ENCODE measurements around the gene IMMP2L. TPM values are rescaled to one million over a fixed set of nuclear protein-coding genes. Genes with fewer than 3 reads are reported as not detected.

The IMMP2L gene
- total RNA-seq, 4 donors from 2014 or later = 2.6 to 69.1 (median 34.7) TPM

- DNase-seq = no peak
- Histone ChIP-seq H3K4me1 (no peaks in the 10 kb centered on the region), H3K27ac (no peak overlapping the region), H3K36me3 (no peaks in the 10 kb centered on the region), H3K27me3 (no peaks in the 10 kb centered on the region), H3K4me3 (no peak overlapping the region), H3K9me3 (no peaks in the 10 kb centered on the region)
- intact Hi-C loops (cut with DNase I; ENCODE audit: low total_unique reads) = no loop called here
- no peak for TF ChIP-seq CTCF (IDR thresholded peaks at IDR 0.05)
- no peak for TF ChIP-seq POLR2A (IDR thresholded peaks at IDR 0.05)
Measured at GRCh38 chr7:111145472-111145871, 416.8 kb downstream of the IMMP2L start.

- DNase-seq = no peak
- H3K9me3 ChIP-seq = no peaks in the 10 kb centered on the region
- TF ChIP-seq POLR2A (IDR thresholded peaks at IDR 0.05) (no peak), CTCF (IDR thresholded peaks at IDR 0.05) (no peak)
- H3K4me1 ChIP-seq = no peaks in the 10 kb centered on the region
- intact Hi-C loops (cut with DNase I; ENCODE audit: low total_unique reads) = no loop called here
- no peak overlapping the region for H3K27ac ChIP-seq
- H3K27me3 ChIP-seq = no peaks in the 10 kb centered on the region
- no peaks in the 10 kb centered on the region for H3K36me3 ChIP-seq
- H3K4me3 ChIP-seq = no peak overlapping the region
Measured at GRCh38 chr7:111140091-111140865, 422.0 kb downstream of the IMMP2L start.

GRCh38 chr7:111138586-111138985 lies 423.7 kb downstream of the IMMP2L start:
- DNase-seq = no peak
- intact Hi-C loops (cut with DNase I; ENCODE audit: low total_unique reads) = no loop called here
- H3K4me1 ChIP-seq = no peaks in the 10 kb centered on the region
- H3K36me3 ChIP-seq = no peaks in the 10 kb centered on the region
- peak overlapping the region in 1 of 2 donors; percentile 16 for H3K27ac ChIP-seq
- TF ChIP-seq CTCF (IDR thresholded peaks at IDR 0.05) (no peak), POLR2A (IDR thresholded peaks at IDR 0.05) (no peak)
- H3K9me3 ChIP-seq = no peaks in the 10 kb centered on the region
- H3K27me3 ChIP-seq = no peaks in the 10 kb centered on the region
- H3K4me3 ChIP-seq = no peak overlapping the region

GRCh38 chr7:111138193-111138569 lies 424.1 kb downstream of the IMMP2L start:
- intact Hi-C loops (cut with DNase I; ENCODE audit: low total_unique reads) = no loop called here

More at GRCh38 chr7:111138193-111138569, 424.1 kb downstream of the IMMP2L start:
- H3K36me3 ChIP-seq = no peaks in the 10 kb centered on the region
- TF ChIP-seq POLR2A (IDR thresholded peaks at IDR 0.05) (no peak), CTCF (IDR thresholded peaks at IDR 0.05) (no peak)
- no peak overlapping the region for H3K4me3 ChIP-seq
- H3K9me3 ChIP-seq = no peaks in the 10 kb centered on the region
- peak overlapping the region in 1 of 2 donors; percentile 20 for H3K27ac ChIP-seq
- no peaks in the 10 kb centered on the region for H3K4me1 ChIP-seq
- DNase-seq = peak in 1 of 2 donors; percentile 19
- H3K27me3 ChIP-seq = no peaks in the 10 kb centered on the region

Measured in uterus (tissue), 4 donors.